Head of caudate nucleus (tissue), 42 donors: Measurements from ENCODE around the gene BAX.
A peak's percentile ranks its signal among the peaks of the same experiment; 100 is the strongest.
"Not testable (repeated sequence)": the region's sequence is repeated elsewhere in the genome, so short reads cannot be mapped to it uniquely, and the experiment has no call there.

Experiments used
- DNase-seq, 42 donors: peaks; one replicate each; pipeline versions ENCODE4 v3.0.0 to v3.0.0-alpha.2; 2020 to 2021; ENCODE audit warnings: mixed read lengths in 7 of 42
- intact Hi-C: fragments of 100-400 bp; cut with DNase I; formaldehyde crosslinking; loops from one replicate; pipeline ENCODE4 v1.15.0; 2022

Gene BAX

DNA sequence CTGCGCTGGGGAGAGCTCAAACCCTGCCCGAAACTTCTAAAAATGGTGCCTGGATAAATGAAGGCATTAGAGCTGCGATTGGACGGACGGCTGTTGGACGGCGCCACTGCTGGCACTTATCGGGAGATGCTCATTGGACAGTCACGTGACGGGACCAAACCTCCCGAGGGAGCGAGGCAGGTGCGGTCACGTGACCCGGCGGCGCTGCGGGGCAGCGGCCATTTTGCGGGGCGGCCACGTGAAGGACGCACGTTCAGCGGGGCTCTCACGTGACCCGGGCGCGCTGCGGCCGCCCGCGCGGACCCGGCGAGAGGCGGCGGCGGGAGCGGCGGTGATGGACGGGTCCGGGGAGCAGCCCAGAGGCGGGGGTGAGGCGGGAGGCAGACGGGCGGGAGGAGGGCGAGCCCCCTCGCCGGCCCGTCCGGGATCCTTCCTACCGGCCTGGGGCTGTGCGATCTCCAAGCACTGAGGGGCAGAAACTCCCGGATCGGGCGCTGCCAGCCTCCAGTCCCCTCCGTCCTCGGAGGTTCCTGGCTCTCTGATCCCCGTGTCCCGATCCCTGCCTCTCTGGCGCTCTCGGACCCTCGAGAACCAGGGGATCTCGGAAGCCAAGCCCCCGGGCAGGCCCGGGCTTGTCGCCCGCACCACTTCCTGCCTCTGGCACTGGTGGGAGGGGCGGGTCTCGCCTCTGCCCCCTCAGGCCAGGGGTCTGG, at the start of gene BAX:
TSS of gene BAX (plus strand) at position 281 of the 713 bp plus-strand sequence. CDS start at position 335, 54 bp downstream.
- intact Hi-C loops, result no loop called here

DNA sequence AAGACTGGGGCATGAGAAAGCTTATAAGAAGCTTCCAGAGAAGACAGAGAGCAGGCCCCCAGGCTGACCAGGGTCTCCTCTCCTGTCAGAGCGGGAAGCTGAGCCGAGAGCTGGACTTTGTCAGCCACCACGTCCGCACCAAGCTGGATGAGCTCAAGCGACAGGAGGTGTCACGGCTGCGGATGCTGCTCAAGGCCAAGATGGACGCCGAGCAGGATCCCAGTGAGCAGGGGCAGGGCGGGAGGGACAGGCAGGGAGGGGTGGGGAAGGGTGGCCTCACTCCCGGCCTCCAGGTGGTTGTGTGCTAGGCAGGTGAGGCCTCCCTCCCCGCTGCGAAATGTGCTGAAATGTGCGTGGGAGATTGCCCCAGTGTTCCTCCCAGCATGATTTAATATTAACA, 49.0 kb upstream of the BAX start:
- intact Hi-C loops, result no loop called here

More for the DNA sequence above, at the start of gene BAX:
- DNase-seq, result peak; percentile 92 to 99 (median 97)

DNA sequence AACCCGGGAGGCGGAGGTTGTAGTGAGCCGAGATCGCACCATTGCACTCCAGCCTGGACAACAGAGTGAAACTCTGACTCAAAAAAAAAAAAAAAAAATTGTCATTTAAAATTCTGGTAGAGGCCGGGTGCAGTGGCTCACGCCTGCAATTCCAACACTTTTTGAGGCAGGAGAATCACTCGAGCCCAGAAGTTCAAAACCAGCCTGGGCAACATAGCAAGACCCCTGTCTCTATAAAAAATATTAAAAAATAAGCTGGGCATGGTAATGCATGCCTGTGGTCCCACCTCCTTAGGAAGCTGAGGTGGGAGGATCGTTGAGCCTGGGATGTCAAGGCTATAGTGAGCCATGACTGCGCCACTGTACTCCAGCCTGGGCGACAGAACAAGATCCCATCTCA, 48.4 kb upstream of the BAX start:
- intact Hi-C loops, result no loop called here
- DNase-seq, result no peak

More for the DNA sequence above, 49.0 kb upstream of the BAX start:
- DNase-seq, result no peak

DNA sequence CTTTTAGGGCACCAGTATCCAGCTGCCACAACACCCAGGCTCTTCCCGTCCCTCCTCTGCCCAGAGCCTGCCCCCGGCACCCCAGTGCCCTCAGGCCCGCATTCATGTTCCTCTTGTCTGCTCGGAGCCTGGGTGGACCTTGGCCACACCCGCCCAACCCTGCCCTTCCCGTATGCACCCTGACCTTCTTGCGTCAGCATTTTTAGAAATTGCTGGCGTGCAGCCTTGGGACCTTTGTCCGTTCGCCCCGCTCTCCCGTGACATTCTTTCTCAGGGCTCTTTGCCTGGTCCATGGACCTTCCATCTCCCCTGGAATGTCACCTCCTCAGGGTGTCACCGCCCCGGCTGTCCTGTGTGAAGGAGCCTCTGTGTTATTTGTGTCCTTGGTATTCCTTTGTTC, 47.0 kb upstream of the BAX start:
- intact Hi-C loops, result no loop called here

DNA sequence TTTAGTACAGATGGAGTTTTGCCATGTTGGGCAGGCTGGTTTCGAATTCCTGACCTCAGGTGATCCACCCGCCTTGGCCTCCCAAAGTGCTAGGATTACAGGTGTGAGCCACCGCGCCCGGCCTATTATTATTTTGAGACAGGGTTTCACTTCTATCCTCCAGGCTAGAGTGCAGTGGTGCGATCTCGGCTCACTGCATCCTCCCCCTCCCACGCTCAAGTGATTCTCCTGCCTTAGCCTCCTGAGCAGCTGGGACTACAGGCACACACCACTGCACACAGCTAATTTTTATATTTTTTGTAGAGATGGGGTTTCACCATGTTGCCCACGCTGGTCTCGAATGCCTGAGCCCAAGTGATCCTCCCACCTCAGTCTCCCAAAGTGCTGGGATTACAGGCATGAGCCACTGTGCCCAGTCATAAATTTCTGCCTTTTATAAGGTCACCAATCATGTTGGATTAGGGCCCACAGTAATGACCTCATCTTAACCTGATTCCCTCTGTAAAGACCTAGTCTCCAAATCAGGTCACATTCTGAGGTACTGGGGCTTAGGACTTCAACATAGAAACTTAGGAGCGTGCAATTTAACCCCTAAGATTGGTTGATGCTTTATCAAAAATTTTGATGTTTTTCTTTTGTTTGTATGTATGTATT, 45.1 kb upstream of the BAX start:
- DNase-seq, intact Hi-C loops: not testable (repeated sequence)

More for the DNA sequence above, 47.0 kb upstream of the BAX start:
- no peak for DNase-seq

DNA sequence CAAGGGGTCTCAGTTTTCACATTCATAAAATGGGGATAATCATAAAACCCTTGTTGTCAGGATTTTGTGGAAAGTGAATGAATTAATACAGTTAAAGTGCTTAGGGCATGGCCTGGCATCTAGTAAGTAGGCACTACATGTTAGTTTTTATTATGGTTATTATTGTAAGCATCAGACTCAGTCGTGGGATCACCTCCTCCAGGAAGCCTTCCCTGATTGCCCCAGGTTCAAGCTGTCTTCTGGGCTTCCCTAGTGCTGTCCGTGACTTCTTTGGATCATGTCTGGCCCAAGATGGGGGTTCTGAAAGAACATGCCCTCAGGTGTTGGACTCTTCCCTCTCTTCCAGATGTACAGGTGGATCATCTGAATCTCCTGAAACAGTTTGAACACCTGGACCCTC, 43.9 kb upstream of the BAX start:
- intact Hi-C loops, result no loop called here
- DNase-seq, result no peak

DNA sequence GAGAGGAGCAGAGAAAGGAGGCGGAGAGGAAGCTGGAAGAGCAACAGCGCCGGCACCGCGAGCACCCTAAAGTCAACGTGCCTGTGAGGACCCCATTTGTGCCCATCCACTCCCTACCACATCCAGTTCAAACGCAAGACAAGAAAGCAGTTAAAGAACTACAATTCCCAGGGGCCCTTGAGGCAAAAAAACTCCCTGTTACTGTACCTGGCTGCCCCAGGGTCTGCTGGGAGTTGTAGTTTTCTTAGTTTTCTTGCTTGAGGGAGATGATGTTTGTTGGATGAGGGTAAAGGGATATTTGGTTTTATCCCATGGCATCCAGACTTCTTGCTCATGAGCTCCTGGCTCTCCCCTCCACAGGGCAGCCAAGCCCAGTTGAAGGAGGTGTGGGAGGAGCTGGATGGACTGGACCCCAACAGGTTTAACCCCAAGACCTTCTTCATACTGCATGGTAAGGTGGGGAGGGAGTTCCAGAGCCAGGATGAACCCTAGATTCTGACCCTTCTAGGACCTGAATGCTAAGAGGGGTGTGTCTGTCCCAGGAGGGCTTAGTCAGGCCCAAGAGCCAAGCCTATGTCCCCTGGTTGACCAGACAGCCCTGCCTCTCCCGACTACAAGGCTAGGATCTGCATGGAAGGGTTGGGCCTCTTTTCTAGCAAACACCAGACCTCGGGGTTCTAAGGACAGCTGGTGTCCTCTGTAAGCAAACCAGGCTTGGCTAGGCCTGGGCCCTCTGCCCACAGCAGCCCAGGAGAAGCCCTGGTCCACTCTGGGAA, 41.4 kb upstream of the BAX start:
- intact Hi-C loops, result no loop called here
- DNase-seq, result no peak

DNA sequence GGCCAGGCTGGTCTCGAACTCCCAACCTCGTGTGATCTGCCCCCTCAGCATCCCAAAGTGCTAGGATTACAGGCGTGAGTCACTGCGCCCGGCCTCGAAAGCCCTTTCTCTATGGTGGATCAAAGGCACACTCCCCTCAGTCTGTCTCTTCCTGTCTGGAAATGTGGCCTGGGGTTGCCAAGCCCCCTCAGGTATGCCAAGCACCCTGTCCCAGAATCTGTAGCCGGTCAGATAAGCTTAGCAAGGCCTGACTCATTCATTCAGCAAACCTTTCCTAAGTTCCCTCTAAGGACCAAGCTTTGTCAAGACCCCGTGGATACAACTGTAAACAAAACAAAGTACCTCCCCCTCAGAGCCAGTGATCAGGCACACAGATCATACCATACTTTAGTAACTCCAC, 40.5 kb upstream of the BAX start:
- DNase-seq, result no peak
- intact Hi-C loops, result no loop called here

DNA sequence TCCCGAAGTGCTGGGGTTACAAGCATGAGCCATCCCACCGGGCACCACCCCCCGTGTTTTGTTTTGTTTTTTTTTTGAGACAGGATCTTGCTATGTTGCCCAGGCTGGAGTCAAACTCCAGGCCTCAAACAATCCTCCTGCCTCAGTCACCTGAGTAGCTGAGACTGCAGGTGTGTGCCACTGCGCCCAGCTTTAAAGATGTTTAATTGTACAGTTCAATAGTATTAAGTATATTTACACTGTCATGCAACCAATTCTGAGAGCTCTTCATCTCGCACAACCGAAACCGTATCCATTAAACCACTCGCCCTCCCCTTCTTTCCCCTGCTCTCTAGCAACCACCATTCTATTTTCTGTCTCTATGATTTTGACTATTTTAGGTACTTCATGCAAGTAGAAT, 38.9 kb upstream of the BAX start:
- intact Hi-C loops, result no loop called here
- DNase-seq, result no peak

DNA sequence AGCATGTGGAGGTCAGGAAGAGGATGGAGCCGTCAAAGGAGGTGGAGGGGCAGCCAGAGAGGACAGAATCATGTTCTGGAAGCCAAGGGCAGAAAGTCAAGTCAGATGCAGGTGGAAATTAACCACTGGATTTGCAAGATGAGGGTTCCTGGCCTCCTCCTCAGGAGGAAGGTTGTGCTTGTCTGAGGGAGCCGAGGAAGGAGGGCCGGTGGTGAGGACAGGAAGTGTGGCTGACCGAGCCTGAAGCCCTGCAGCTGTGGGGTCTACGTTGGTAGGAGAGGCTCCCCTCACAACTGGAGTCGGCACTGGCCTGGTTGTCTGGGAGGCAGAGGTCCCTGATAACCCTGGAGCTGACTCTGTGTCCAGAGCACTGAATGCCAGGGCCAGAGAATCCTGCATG, 36.6 kb upstream of the BAX start:
- intact Hi-C loops, result no loop called here
- DNase-seq, result no peak

DNA sequence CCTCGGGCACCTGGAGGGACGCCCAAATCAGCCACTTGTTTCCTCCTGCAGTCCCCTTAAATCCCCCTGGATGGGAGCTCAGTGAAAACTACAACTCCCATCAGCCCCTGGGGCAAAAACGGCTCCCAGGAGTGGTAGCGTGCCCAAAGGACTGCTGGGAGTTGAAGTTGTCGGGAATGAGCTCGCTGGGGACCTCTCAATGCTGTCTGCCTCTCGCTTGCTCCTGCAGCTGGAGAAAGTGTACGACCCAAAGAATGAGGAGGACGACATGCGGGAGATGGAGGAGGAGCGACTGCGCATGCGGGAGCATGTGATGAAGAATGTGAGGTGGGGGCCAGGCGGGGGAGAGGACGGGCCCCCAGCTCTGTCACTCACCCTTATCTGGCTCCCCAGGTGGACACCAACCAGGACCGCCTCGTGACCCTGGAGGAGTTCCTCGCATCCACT, 35.9 kb upstream of the BAX start:
- peak in 11 of 42 donors; percentile 10 to 46 (median 32) for DNase-seq
- intact Hi-C loops, result no loop called here

DNA sequence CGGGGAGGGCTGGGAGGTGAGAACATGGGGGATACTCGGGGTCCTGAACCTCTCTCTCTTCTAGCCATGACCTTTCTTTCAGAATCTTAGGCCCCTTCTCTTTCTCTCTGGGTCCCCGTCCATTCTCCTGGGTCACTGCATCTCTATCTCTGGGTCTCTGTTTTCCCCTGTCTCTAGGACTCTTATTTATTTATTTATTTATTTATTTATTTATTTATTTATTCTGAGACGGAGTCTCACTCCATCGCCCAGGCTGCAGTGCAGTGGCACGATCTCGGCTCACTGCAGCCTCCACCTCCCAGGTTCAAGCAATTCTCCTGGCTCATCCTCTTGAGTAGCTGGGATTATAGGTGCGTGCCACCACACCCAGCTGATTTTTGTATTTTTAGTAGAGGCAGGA, 35.4 kb upstream of the BAX start:
- DNase-seq, intact Hi-C loops: not testable (repeated sequence)

DNA sequence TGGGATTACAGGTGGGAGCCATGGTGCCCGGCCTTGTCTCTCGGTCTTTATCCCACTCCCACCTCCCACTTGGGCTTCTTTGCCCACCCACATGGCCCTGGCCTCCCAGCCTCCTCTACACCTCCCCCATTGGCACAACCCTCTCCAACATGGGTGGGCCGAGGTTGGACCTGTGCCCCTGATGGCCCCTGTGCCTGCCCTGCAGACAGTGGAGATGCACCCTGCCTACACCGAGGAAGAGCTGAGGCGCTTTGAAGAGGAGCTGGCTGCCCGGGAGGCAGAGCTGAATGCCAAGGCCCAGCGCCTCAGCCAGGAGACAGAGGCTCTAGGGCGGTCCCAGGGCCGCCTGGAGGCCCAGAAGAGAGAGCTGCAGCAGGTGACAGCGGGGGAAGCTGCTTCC, 33.7 kb upstream of the BAX start:
- DNase-seq, result no peak
- intact Hi-C loops, result no loop called here

DNA sequence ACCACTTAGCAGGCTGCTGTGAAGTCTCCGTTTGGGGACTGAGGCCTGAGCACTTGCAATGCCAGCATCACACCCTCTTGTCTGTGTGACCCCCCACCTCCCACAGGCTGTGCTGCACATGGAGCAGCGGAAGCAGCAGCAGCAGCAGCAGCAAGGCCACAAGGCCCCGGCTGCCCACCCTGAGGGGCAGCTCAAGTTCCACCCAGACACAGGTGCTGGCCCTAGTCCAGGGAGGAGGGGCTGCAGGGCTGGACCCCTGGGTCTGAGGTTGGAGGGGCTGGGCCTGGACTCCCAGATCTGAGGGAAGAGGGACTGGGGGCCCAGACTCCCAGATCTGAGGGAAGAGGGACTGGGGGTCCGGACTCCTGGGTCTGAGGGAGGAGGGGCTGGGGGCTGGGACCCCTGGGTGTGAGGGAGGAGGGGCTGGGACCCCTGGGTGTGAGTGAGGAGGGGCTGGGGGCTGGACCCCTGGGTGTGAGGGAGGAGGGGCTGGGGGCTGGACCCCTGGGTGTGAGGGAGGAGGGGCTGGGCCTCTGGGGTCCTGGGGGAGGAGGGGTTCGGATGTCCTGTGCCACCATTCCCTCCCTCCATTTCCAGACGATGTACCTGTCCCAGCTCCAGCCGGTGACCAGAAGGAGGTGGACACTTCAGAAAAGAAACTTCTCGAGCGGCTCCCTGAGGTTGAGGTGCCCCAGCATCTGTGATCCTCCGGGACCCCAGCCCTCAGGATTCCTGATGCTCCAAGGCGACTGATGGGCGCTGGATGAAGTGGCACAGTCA, 32.8 kb upstream of the BAX start:
- intact Hi-C loops, result no loop called here

DNA sequence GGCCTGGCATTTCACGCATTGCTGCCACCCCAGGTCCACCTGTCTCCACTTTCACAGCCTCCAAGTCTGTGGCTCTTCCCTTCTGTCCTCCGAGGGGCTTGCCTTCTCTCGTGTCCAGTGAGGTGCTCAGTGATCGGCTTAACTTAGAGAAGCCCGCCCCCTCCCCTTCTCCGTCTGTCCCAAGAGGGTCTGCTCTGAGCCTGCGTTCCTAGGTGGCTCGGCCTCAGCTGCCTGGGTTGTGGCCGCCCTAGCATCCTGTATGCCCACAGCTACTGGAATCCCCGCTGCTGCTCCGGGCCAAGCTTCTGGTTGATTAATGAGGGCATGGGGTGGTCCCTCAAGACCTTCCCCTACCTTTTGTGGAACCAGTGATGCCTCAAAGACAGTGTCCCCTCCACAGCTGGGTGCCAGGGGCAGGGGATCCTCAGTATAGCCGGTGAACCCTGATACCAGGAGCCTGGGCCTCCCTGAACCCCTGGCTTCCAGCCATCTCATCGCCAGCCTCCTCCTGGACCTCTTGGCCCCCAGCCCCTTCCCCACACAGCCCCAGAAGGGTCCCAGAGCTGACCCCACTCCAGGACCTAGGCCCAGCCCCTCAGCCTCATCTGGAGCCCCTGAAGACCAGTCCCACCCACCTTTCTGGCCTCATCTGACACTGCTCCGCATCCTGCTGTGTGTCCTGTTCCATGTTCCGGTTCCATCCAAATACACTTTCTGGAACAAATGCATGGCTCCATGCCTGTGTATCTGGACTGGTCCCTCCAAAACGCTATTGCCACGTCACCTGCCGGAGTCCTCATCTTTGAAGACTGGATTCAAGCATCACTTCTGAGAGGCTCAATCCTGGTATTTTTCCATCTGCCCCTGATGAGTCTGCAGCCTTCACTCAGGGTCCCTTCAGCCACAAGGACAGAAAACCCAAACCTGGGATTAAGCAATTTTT, 31.9 kb upstream of the BAX start:
- intact Hi-C loops, result no loop called here
- DNase-seq, result no peak

More for the DNA sequence above, 32.8 kb upstream of the BAX start:
- DNase-seq, result no peak

DNA sequence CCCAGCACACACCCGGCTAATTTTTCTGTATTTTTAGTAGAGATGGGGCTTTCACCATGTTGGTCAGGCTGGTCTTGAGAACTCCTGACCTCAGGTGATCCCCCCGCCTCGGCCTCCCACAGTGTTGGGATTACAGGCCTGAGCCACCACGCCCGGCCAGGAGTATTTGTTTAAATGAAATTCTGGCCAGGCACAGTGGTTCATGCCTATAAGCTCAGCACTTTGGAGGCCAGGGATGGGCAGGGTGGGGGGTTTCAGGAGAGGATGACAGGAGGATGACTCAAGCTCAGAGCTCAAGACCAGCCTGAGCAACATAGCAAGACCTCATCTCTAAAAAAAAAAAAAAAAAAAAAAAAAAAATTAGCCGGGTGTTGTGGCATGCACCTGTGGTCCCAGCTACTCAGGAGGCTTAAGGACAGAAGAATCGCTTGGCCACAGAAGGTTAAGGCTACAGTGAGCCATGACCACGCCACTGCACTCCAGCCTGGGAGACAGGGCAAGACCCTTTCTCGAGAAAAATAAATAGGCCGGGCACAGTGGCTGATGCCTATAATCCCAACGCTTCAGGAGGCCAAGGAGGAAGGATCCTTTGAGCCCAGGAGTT, 29.3 kb upstream of the BAX start:
- intact Hi-C loops, result no loop called here
- DNase-seq, result no peak

DNA sequence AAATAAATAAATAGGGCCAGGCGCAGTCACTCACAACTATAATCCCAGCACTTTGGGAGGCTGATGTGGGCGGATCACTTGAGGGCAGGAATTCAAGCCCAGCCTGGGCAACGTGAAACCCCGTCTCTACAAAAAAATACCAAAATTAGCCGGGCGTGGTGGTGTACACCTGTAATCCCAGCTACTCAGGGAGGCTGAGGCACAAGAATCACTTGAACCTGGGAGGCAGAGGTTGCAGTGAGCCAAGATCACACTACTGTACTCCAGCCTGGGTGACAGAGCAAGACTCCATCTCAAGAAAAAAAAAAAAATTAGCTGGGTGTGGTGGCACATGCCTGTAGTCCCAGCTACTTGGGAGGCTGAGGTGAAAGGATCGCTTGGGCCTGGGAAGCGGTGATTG, 28.8 kb upstream of the BAX start:
- intact Hi-C loops, DNase-seq: not testable (repeated sequence)

DNA sequence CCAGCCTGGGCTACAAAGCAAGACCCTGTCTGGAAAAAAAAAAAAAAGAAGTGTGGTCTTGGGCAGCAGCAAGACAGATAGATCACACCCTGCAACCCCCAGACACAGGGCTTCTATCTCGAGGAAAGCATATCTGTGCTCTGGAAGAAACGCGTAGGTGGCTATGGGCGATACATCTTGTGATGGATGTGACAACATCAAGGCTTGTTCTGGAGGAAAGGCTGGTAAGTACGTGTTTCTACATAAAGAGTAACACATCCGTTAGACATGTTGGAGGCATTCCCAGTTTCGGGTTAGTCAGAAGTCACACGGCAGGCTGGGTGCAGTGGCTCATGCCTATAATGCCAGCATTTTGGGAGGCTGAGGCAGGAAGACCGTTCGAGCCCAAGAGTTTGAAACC, 27.8 kb upstream of the BAX start:
- peak; percentile 38 to 90 (median 71) for DNase-seq
- intact Hi-C loops, result no loop called here
